ENCODE data around the gene U2AF1L4. TPM values are rescaled to one million over a fixed set of nuclear protein-coding genes. Genes with fewer than 3 reads are reported as not detected.

Gene U2AF1L4
- total and polyA plus RNA-seq, 2 donors (not counting 1 experiment from before 2014, with no cell fraction given), result 62.1 to 89.7 TPM

DNA sequence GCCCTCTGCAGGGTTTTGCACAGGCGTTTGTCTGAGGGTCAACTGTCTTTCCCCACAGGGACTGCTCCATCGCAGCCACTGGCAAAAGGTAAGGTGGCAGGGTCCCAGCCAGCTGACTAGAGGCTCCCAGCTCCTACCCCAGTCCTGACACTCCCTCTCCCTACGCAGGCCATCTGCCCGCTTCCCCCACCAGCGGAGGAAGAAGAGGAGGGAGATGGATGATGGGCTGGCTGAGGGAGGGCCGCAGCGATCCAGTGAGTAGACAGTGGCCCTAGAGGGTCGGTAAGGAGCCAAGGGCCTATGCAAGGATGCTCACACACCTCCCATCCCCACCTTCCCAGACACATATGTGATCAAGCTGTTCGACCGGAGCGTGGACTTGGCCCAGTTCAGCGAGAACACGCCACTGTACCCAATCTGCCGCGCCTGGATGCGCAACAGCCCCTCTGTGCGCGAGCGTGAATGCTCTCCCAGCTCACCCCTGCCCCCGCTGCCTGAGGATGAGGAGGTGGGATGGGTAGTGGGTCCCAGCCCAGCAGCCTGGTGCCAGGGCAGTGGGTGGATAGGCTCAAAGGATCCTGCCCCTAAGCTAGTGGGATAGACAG, 7.6 kb upstream of the U2AF1L4 start:
- POLR2A ChIA-PET, result interaction anchor here (0.6 to 1.1 kb wide), 2 partner anchors 12 to 590 kb away, joined by 3 to 4 read pairs; no protein-coding TSS in a partner anchor

More for the DNA sequence above, 7.6 kb upstream of the U2AF1L4 start:
- H3K4me3 Mint-ChIP-seq, result no peak overlapping the region
- Histone ChIP-seq H3K4me1 (ENCODE audit: control insufficient read depth in 2 of 2, insufficient read depth in 2 of 2, low read length in 2 of 2) (peaks cover 33 to 36% of the 10 kb centered on the region in 2 donors), H2AFZ (ENCODE audit: insufficient read depth, low read depth, low read length, poor library complexity, severe bottlenecking) (no peak overlapping the region), H3K9ac (ENCODE audit: low read length) (no peak overlapping the region), H3K79me2 (ENCODE audit: control insufficient read depth, insufficient read depth, low read length) (peaks cover 22% of the 10 kb centered on the region), H3K9me3 (ENCODE audit: control extremely low read depth in 1 of 3, control insufficient read depth in 2 of 3, insufficient read depth in 1 of 3, low read length in 2 of 3) (peaks cover 0 to 10% (median 0%) of the 10 kb centered on the region in 3 donors), H3K4me3 (ENCODE audit: control extremely low read depth in 1 of 5, extremely low read depth in 1 of 5, insufficient read depth in 1 of 5, low read depth in 2 of 5, low read length in 4 of 5) (no peak overlapping the region), H4K20me1 (ENCODE audit: control insufficient read depth, insufficient read depth, low read length, poor library complexity, severe bottlenecking) (peaks cover 4% of the 10 kb centered on the region), H3K4me2 (replicated peaks; ENCODE audit: low read depth, low read length, poor library complexity, severe bottlenecking) (no peak overlapping the region), H3K27me3 (replicated peaks in 1 of 4; ENCODE audit: control extremely low read depth in 1 of 4, control insufficient read depth in 3 of 4, insufficient read depth in 4 of 4, low read length in 3 of 4) (peaks cover 0 to 26% (median 10%) of the 10 kb centered on the region in 4 experiments), H3K36me3 (replicated peaks in 1 of 2; ENCODE audit: control extremely low read depth in 1 of 2, control insufficient read depth in 1 of 2, extremely low read depth in 1 of 2, insufficient read depth in 2 of 2, low read length in 1 of 2) (peaks cover 0 to 20% of the 10 kb centered on the region in 2 experiments), H3K27ac (ENCODE audit: low read length in 2 of 2) (no peak overlapping the region)
- no peaks in the 10 kb centered on the region for H3K9me3 Mint-ChIP-seq (ENCODE audit: insufficient read depth)
- peaks cover 41% of the 10 kb centered on the region for H3K4me1 Mint-ChIP-seq
- intact Hi-C loops (cut with micrococcal nuclease), result no loop called here
- CTCF ChIA-PET, result interaction anchor here (0.5 to 2.3 kb wide), 2 partner anchors 10 to 58 kb away, joined by 3 to 6 read pairs; no protein-coding TSS in a partner anchor
- ATAC-seq (ENCODE audit: low read depth) (no peak), DNase-seq (no peak)
- no peak overlapping the region for H3K27ac Mint-ChIP-seq
- peaks cover 17% of the 10 kb centered on the region for H3K27me3 Mint-ChIP-seq
- TF ChIP-seq, protein P1, sequence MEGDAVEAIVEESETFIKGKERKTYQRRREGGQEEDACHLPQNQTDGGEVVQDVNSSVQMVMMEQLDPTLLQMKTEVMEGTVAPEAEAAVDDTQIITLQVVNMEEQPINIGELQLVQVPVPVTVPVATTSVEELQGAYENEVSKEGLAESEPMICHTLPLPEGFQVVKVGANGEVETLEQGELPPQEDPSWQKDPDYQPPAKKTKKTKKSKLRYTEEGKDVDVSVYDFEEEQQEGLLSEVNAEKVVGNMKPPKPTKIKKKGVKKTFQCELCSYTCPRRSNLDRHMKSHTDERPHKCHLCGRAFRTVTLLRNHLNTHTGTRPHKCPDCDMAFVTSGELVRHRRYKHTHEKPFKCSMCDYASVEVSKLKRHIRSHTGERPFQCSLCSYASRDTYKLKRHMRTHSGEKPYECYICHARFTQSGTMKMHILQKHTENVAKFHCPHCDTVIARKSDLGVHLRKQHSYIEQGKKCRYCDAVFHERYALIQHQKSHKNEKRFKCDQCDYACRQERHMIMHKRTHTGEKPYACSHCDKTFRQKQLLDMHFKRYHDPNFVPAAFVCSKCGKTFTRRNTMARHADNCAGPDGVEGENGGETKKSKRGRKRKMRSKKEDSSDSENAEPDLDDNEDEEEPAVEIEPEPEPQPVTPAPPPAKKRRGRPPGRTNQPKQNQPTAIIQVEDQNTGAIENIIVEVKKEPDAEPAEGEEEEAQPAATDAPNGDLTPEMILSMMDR (IDR thresholded peaks at IDR 0.05), result no peak
- no peak for TF ChIP-seq EZH2 (IDR thresholded peaks at IDR 0.05; ENCODE audit: borderline replicate concordance, insufficient read depth, low read depth, low read length, poor library complexity, severe bottlenecking)
- 97% methylated on average over 13 of the region's 20 CpGs for WGBS (ENCODE audit: insufficient coverage)
